ENCODE measurements around the gene CDK5R2.

Gene CDK5R2

DNA sequence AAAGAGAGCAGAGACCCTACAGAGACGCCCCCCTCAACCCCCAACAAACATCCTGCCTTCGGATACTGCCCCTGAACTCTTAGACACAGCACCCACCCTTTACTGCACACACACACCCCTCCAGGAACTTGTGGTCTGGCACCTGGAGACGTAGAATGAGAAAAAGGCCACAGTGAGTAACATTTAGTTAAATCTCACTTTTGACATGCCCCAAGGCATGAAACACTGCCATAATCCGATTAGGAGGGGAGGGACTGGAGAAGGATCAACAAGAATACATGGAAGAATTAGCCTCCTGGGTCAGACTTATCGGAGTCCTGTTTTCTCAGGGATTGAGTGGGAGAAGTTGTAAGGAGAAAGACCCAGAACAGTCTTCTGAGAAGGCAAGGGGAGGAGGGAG, 4.1 kb downstream of the CDK5R2 start:
- Histone ChIP-seq H3K27me3 (ENCODE audit: insufficient read depth, poor library complexity, severe bottlenecking) (peaks cover 61% of the 10 kb centered on the region), H3K27ac (replicated peaks) (no peak overlapping the region), H3K4me3 (replicated peaks; ENCODE audit: insufficient read depth, low read length) (no peak overlapping the region)
- no peak for TF ChIP-seq GABPA (IDR thresholded peaks at IDR 0.05; ENCODE audit: low read depth)
- no peak for TF ChIP-seq POLR2AphosphoS5 (IDR thresholded peaks at IDR 0.05; ENCODE audit: low read depth)
- TF ChIP-seq, protein P1, sequence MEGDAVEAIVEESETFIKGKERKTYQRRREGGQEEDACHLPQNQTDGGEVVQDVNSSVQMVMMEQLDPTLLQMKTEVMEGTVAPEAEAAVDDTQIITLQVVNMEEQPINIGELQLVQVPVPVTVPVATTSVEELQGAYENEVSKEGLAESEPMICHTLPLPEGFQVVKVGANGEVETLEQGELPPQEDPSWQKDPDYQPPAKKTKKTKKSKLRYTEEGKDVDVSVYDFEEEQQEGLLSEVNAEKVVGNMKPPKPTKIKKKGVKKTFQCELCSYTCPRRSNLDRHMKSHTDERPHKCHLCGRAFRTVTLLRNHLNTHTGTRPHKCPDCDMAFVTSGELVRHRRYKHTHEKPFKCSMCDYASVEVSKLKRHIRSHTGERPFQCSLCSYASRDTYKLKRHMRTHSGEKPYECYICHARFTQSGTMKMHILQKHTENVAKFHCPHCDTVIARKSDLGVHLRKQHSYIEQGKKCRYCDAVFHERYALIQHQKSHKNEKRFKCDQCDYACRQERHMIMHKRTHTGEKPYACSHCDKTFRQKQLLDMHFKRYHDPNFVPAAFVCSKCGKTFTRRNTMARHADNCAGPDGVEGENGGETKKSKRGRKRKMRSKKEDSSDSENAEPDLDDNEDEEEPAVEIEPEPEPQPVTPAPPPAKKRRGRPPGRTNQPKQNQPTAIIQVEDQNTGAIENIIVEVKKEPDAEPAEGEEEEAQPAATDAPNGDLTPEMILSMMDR (IDR thresholded peaks at IDR 0.05; ENCODE audit: insufficient read depth, low read length), result no peak
- TF ChIP-seq, protein P2, sequence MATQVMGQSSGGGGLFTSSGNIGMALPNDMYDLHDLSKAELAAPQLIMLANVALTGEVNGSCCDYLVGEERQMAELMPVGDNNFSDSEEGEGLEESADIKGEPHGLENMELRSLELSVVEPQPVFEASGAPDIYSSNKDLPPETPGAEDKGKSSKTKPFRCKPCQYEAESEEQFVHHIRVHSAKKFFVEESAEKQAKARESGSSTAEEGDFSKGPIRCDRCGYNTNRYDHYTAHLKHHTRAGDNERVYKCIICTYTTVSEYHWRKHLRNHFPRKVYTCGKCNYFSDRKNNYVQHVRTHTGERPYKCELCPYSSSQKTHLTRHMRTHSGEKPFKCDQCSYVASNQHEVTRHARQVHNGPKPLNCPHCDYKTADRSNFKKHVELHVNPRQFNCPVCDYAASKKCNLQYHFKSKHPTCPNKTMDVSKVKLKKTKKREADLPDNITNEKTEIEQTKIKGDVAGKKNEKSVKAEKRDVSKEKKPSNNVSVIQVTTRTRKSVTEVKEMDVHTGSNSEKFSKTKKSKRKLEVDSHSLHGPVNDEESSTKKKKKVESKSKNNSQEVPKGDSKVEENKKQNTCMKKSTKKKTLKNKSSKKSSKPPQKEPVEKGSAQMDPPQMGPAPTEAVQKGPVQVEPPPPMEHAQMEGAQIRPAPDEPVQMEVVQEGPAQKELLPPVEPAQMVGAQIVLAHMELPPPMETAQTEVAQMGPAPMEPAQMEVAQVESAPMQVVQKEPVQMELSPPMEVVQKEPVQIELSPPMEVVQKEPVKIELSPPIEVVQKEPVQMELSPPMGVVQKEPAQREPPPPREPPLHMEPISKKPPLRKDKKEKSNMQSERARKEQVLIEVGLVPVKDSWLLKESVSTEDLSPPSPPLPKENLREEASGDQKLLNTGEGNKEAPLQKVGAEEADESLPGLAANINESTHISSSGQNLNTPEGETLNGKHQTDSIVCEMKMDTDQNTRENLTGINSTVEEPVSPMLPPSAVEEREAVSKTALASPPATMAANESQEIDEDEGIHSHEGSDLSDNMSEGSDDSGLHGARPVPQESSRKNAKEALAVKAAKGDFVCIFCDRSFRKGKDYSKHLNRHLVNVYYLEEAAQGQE (IDR thresholded peaks at IDR 0.05; ENCODE audit: insufficient replicate concordance, low read depth), result no peak
- no peak for TF ChIP-seq SPI1 (IDR thresholded peaks at IDR 0.05; ENCODE audit: borderline replicate concordance, low read depth)
- DNase-seq (ENCODE audit: low read depth in 1 of 2, low spot score in 1 of 2), result no peak

DNA sequence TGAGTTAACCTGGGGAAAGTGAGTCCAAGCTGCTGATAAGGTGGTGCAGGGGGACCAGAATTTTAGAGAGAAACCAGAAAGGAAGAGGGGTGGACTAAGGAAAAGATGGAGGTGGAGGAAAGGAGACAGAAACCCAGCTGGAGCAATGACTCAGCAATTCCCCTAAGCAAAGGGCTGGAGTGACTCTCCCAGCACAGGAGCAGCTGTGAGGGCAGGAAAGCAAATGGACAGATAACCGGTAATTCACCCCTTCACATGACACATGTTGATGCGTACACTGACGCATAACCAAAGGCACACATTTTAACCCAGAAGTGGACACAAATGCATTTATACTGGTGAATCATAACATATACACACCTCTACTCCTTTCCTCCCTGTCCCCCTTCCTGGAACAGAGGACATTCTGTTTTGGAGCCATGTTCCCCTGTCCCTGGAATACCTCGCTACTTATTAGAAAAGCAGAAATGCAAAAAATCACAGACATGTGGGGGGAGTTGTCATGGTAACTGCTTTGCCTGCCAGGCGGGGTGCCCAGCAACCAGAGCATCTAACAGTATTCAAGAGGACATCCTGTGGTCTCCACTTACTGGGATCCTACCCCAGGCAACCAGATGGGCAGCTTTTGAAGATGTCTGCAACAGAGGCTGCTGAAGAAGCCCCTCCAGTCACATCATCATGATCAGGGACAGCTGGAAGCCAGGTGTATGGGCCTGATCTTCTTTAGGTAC, 4.7 kb downstream of the CDK5R2 start:
- H3K27me3 ChIP-seq (ENCODE audit: insufficient read depth, poor library complexity, severe bottlenecking), result peaks cover 55% of the 10 kb centered on the region
- TF ChIP-seq, protein P2 (IDR thresholded peaks at IDR 0.05; ENCODE audit: insufficient replicate concordance, low read depth), result no peak
- TF ChIP-seq GABPA (IDR thresholded peaks at IDR 0.05; ENCODE audit: low read depth) (no peak), POLR2AphosphoS5 (IDR thresholded peaks at IDR 0.05; ENCODE audit: low read depth) (no peak), SPI1 (IDR thresholded peaks at IDR 0.05; ENCODE audit: borderline replicate concordance, low read depth) (no peak)
- TF ChIP-seq, protein P1 (IDR thresholded peaks at IDR 0.05; ENCODE audit: insufficient read depth, low read length), result no peak
- no peak overlapping the region for H3K4me3 ChIP-seq (replicated peaks; ENCODE audit: insufficient read depth, low read length)
- H3K27ac ChIP-seq (replicated peaks), result no peak overlapping the region
- DNase-seq (ENCODE audit: low read depth in 1 of 2, low spot score in 1 of 2), result no peak

DNA sequence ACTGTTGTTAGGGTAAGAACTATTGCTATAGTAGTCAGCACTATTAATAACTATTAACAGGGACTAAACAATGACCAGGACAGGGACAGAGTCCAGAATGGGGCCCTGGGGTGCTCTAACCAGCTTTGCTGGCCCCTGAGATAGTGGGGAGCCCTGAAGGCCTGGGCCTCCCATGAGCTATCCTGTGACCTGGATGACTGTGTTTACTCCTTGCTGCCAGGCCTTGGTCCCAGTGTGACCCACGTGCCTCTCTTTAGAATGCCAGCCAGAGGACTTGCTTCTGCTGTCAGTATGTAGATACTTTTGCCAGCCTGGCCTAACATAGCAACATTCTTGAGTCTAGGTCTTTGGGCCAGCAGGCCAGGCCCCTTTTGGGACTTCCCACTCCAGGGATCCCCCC, 11.4 kb downstream of the CDK5R2 start:
- H3K4me3 ChIP-seq (replicated peaks; ENCODE audit: insufficient read depth, low read length), result no peak overlapping the region
- H3K27ac ChIP-seq (replicated peaks), result no peak overlapping the region
- H3K27me3 ChIP-seq (ENCODE audit: insufficient read depth, poor library complexity, severe bottlenecking), result peaks cover 8% of the 10 kb centered on the region
- DNase-seq (ENCODE audit: low read depth in 1 of 2, low spot score in 1 of 2), result no peak
- TF ChIP-seq, protein P2 (IDR thresholded peaks at IDR 0.05; ENCODE audit: insufficient replicate concordance, low read depth), result no peak
- TF ChIP-seq, protein P1 (IDR thresholded peaks at IDR 0.05; ENCODE audit: insufficient read depth, low read length), result no peak
- no peak for TF ChIP-seq GABPA (IDR thresholded peaks at IDR 0.05; ENCODE audit: low read depth)
- no peak for TF ChIP-seq SPI1 (IDR thresholded peaks at IDR 0.05; ENCODE audit: borderline replicate concordance, low read depth)
- no peak for TF ChIP-seq POLR2AphosphoS5 (IDR thresholded peaks at IDR 0.05; ENCODE audit: low read depth)
